K562 (cell line): ENCODE data around the gene PSMD11. TPM values are rescaled to one million over a fixed set of nuclear protein-coding genes. Genes with fewer than 3 reads are reported as not detected.

Experiments
- BRD9 ChIP-seq: fragments of 450-650 bp; IDR thresholded peaks from 2 replicates; pipeline ENCODE4 v1.6.1; 2018; ENCODE audit warnings: low read depth; ENCODE audit not compliant: partially characterized antibody
- ETV5 ChIP-seq: sonication (generic); formaldehyde crosslinking; IDR thresholded peaks from 2 replicates; pipeline ENCODE4 v1.4.0; 2020; ENCODE audit warnings: low read depth, mild to moderate bottlenecking, missing genetic modification reagents
- FOXM1 ChIP-seq, 2 experiments: fragments of 450-650 bp in 1 of 2; sonication (generic) in 1 of 2; formaldehyde crosslinking in 1 of 2; IDR thresholded peaks; 2 replicates each; pipeline versions ENCODE4 v1.6.1 to v1.9.0; 2017 to 2022; ENCODE audit warnings: low read depth in 2 of 2, mild to moderate bottlenecking in 2 of 2, missing genetic modification reagents in 1 of 2, moderate library complexity in 1 of 2
- HDAC1 ChIP-seq, 2 experiments: fragments of 450-650 bp; IDR thresholded peaks; 2 replicates each; pipeline ENCODE4 v1.6.1; 2016 to 2017; ENCODE audit warnings: inconsistent platforms in 1 of 2, mild to moderate bottlenecking in 1 of 2, moderate library complexity in 1 of 2
- HIVEP1 ChIP-seq: fragments of 250-450 bp; sonication (Bioruptor Pico); IDR thresholded peaks from 2 replicates; pipeline ENCODE4 v1.4.0; 2020; ENCODE audit warnings: mild to moderate bottlenecking
- HNRNPH1 ChIP-seq: fragments of 200-400 bp; formaldehyde crosslinking; optimal IDR thresholded peaks from 2 replicates; pipeline ENCODE3; 2017; ENCODE audit warnings: low read depth, mild to moderate bottlenecking, low read length, moderate library complexity
- KDM4B ChIP-seq, 2 experiments: fragments of 450-650 bp in 1 of 2; sonication (generic) in 1 of 2; IDR thresholded peaks; 2 replicates each; pipeline ENCODE4 v1.6.1; 2016 to 2017; ENCODE audit warnings: borderline replicate concordance in 2 of 2, antibody characterized with exemption in 1 of 2, low read depth in 1 of 2, mild to moderate bottlenecking in 1 of 2
- MBD2 ChIP-seq: sonication (generic); IDR thresholded peaks from 2 replicates; pipeline ENCODE4 v1.6.1; 2016; ENCODE audit warnings: low read depth, borderline replicate concordance
- MTA3 ChIP-seq: fragments of 450-650 bp; formaldehyde crosslinking; IDR thresholded peaks from 2 replicates; pipeline ENCODE4 v1.6.1; 2017; ENCODE audit warnings: mild to moderate bottlenecking, borderline replicate concordance
- POLR2AphosphoS5 ChIP-seq: IDR thresholded peaks from 2 replicates; pipeline ENCODE4 v1.6.1; 2011; ENCODE audit warnings: mild to moderate bottlenecking, low read depth, low read length, moderate library complexity; ENCODE audit not compliant: control insufficient read depth, insufficient read depth
- SIN3A ChIP-seq, 2 experiments: fragments of 150-350 bp in 1 of 2; IDR thresholded peaks; 2 replicates each; pipeline ENCODE4 v1.6.1; 2011 to 2016; ENCODE audit warnings: borderline replicate concordance in 2 of 2, low read depth in 2 of 2, low read length in 2 of 2, mild to moderate bottlenecking in 2 of 2, moderate library complexity in 2 of 2; ENCODE audit not compliant: control insufficient read depth in 1 of 2
- TAF1 ChIP-seq: IDR thresholded peaks from 2 replicates; pipeline ENCODE4 v1.6.1; 2011; ENCODE audit warnings: mild to moderate bottlenecking, low read length, moderate library complexity; ENCODE audit not compliant: insufficient read depth, control insufficient read depth, severe bottlenecking; ENCODE audit errors: extremely low read depth
- ZNF175 ChIP-seq: fragments of 200-800 bp; sonication (Bioruptor generic); IDR thresholded peaks from 2 replicates; pipeline ENCODE4 v1.6.1; 2016; ENCODE audit warnings: low read depth, mild to moderate bottlenecking, missing genetic modification characterization, missing compliant biosample characterization
- ZNF232 ChIP-seq: sonication (generic); formaldehyde crosslinking; IDR thresholded peaks from 2 replicates; pipeline ENCODE4 v1.8.0; 2022; ENCODE audit warnings: mild to moderate bottlenecking, missing genetic modification reagents
- ZNF444 ChIP-seq: fragments of 250-450 bp; sonication (Bioruptor Pico); IDR thresholded peaks from 2 replicates; pipeline ENCODE4 v1.4.0; 2020; ENCODE audit warnings: mild to moderate bottlenecking, moderate library complexity
- polyA plus RNA-seq, 8 experiments: library from polyadenylated mRNA; depleted of rRNA in 4 of 8; stranded (reverse) in 5 of 8; unstranded in 3 of 8; fragments of >200 nt; fragmentation: Nextera tagmentation in 2 of 8; fragmentation: Illumina TruSeq in 1 of 8; extraction: Ambion mirVana in 2 of 8; extraction: Trizol in 1 of 8; gene quantifications; 2 replicates each; pipeline versions ENCODE4 v1.2.1 to v1.2.3, GENCODE V29; 2011 to 2014; ENCODE audit warnings: inconsistent platforms in 1 of 8, missing spikeins in 1 of 8
- total RNA-seq, 7 experiments: library from RNA; depleted of rRNA in 6 of 7; stranded (reverse); fragments of >200 nt in 6 of 7; fragmentation: Illumina TruSeq in 2 of 7; extraction: Trizol in 2 of 7; gene quantifications; 2 replicates each; pipeline versions ENCODE4 v1.2.1 to v1.2.3, GENCODE V29; 2011 to 2021; ENCODE audit warnings: low replicate concordance in 1 of 7
- TF ChIP-seq, protein P1 (sequence below): fragments of 250-450 bp; sonication (Bioruptor Pico); IDR thresholded peaks from 2 replicates; pipeline ENCODE4 v1.5.0; 2021; ENCODE audit warnings: mild to moderate bottlenecking, moderate library complexity
- TF ChIP-seq, protein P2 (sequence below): fragments of 200-800 bp; sonication (Bioruptor generic); IDR thresholded peaks from 2 replicates; pipeline ENCODE4 v1.6.1; 2017; ENCODE audit warnings: missing genetic modification characterization, missing compliant biosample characterization
- TF ChIP-seq, protein P3 (sequence below): sonication (generic); formaldehyde crosslinking; IDR thresholded peaks from 2 replicates; pipeline ENCODE4 v1.8.1; 2023; ENCODE audit warnings: mild to moderate bottlenecking, missing genetic modification reagents
- TF ChIP-seq, protein P4 (sequence below), 3 experiments: IDR thresholded peaks in 2 of 3; conservative IDR thresholded peaks in 1 of 3; 2 replicates each; pipeline ENCODE4 v1.5.1; 2011 to 2012; ENCODE audit warnings: low read length in 3 of 3, mild to moderate bottlenecking in 3 of 3, control low read depth in 2 of 3, improper control_type of control experiment in 1 of 3, inconsistent platforms in 1 of 3, low read depth in 1 of 3, mixed read lengths in 1 of 3, moderate library complexity in 1 of 3; ENCODE audit not compliant: insufficient read depth in 2 of 3

PSMD11 gene
- total and polyA plus RNA-seq, 9 of the 15 experiments (the other 6 are each of a cell fraction or from before 2014, with no cell fraction given), result 104 to 378 (median 158) TPM

DNA sequence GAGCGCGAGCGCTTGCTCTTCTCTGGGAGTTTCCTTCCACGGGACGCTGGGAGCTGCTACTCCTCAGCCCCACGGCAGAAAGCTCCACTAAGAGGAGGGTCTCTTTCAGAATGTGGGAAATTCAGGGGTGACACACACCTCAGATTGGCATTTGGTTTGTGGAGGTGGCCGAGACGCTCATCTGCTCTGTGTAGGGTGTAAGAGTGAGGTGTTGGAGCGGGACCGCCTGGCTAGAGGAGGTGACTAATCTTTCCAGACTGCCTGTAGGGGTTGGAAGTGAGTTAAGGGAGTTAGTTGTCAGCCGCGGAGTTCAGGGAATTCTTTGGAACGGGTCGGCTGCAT, 735 bp downstream of the PSMD11 start (continued):
- TF ChIP-seq POLR2AphosphoS5, result 0 out of 2 replicates have a peak, but pooled peaks have one; percentile 38
- no peak for TF ChIP-seq KDM4B (IDR thresholded peaks at IDR 0.05; ENCODE audit: borderline replicate concordance in 2 of 2, low read depth in 1 of 2)
- TF ChIP-seq, protein P1, sequence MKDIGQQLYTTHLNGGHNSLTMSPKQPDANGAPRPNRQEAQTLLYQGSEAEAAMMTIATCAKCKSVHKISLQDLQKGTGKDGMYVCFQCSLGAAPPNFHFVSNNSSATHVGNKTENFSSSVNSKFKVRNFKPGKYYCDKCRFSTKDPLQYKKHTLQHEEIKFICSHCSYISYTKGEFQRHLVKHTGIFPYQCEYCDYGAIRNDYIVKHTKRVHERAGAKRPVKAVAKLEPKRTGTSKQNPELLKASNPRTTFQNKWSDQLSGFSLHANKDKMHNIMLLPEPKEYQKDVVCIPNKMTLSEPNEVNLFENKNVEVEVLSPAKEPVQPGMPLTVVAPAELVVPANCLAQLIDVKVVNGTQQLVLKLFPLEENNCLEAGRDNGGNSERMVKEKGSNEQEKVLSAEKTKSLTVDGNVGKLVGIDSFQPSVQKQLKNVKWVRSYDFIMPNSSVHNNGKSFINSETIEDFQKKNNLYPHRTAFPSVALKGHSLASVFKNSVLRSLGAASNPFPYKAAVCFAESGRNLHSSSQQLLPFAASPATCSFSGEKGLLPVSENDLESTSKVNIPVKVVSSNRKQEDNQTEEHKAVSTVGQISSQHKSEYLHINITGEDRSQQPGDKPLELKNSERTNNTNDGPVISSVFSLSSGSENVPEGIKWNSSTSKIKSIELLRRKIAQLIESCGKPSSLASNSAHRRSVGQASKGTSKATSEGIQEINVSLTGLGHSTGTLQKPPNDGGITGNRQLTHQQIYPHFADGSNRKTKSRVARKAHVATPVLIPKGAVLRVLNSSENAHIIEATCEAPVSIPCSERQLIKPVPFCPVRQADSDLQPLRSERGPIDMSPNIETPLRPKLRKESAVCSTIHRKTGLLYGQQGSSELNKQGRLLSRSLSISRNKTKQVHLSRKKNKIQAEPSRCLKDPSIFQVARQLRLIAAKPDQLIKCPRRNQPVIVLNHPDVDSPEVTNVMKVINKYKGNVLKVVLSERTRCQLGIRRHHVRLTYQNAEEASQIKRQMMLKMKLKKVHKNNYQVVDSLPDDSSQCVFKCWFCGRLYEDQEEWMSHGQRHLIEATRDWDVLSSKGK (CRISPR knock-in tag), result no peak
- no peak for TF ChIP-seq ETV5 (CRISPR knock-in tag)
- no peak for TF ChIP-seq ZNF444 (CRISPR knock-in tag)
- no peak for TF ChIP-seq HIVEP1 (CRISPR knock-in tag)
- TF ChIP-seq ZNF175 (CRISPR knock-in tag), result no peak
- TF ChIP-seq BRD9, result no peak
- TF ChIP-seq, protein P2, sequence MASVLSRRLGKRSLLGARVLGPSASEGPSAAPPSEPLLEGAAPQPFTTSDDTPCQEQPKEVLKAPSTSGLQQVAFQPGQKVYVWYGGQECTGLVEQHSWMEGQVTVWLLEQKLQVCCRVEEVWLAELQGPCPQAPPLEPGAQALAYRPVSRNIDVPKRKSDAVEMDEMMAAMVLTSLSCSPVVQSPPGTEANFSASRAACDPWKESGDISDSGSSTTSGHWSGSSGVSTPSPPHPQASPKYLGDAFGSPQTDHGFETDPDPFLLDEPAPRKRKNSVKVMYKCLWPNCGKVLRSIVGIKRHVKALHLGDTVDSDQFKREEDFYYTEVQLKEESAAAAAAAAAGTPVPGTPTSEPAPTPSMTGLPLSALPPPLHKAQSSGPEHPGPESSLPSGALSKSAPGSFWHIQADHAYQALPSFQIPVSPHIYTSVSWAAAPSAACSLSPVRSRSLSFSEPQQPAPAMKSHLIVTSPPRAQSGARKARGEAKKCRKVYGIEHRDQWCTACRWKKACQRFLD, result 0 out of 2 replicates have a peak, but pooled peaks have one; percentile 0
- TF ChIP-seq MTA3, result no peak
- TF ChIP-seq HDAC1 (IDR thresholded peaks at IDR 0.05), result peak in 1 of 2 experiments; percentile 26; a peak in 1 of 4 replicates
- TF ChIP-seq ZNF232 (CRISPR knock-in tag), result no peak
- TF ChIP-seq, protein P3, sequence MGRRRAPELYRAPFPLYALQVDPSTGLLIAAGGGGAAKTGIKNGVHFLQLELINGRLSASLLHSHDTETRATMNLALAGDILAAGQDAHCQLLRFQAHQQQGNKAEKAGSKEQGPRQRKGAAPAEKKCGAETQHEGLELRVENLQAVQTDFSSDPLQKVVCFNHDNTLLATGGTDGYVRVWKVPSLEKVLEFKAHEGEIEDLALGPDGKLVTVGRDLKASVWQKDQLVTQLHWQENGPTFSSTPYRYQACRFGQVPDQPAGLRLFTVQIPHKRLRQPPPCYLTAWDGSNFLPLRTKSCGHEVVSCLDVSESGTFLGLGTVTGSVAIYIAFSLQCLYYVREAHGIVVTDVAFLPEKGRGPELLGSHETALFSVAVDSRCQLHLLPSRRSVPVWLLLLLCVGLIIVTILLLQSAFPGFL, result peak; percentile 14; the same call in 1 of the 2 replicates
- 0 out of 2 replicates have a peak, but pooled peaks have one; percentile 17 for TF ChIP-seq MBD2
- peak; percentile 63 for TF ChIP-seq TAF1
- TF ChIP-seq, protein P4, sequence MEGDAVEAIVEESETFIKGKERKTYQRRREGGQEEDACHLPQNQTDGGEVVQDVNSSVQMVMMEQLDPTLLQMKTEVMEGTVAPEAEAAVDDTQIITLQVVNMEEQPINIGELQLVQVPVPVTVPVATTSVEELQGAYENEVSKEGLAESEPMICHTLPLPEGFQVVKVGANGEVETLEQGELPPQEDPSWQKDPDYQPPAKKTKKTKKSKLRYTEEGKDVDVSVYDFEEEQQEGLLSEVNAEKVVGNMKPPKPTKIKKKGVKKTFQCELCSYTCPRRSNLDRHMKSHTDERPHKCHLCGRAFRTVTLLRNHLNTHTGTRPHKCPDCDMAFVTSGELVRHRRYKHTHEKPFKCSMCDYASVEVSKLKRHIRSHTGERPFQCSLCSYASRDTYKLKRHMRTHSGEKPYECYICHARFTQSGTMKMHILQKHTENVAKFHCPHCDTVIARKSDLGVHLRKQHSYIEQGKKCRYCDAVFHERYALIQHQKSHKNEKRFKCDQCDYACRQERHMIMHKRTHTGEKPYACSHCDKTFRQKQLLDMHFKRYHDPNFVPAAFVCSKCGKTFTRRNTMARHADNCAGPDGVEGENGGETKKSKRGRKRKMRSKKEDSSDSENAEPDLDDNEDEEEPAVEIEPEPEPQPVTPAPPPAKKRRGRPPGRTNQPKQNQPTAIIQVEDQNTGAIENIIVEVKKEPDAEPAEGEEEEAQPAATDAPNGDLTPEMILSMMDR (IDR thresholded peaks at IDR 0.05 in 2 of 3, conservative IDR thresholded peaks at IDR 0.05 in 1 of 3; ENCODE audit: insufficient read depth in 2 of 3, low read depth in 1 of 3, low read length in 3 of 3), result 0 out of 6 replicates have a peak, but pooled peaks of 1 of the 3 experiments have one; percentile 9
- no peak for TF ChIP-seq HNRNPH1
- TF ChIP-seq FOXM1 (IDR thresholded peaks at IDR 0.05; ENCODE audit: low read depth), result no peak
- no peak for TF ChIP-seq FOXM1 (CRISPR knock-in tag; IDR thresholded peaks at IDR 0.05; ENCODE audit: low read depth)
- TF ChIP-seq SIN3A (IDR thresholded peaks at IDR 0.05; ENCODE audit: borderline replicate concordance in 2 of 2, control insufficient read depth in 1 of 2, low read depth in 2 of 2, low read length in 2 of 2), result peak; percentile 8 to 53; a peak in 2 of 4 replicates
